ENCODE results near the gene RET.

DNA sequence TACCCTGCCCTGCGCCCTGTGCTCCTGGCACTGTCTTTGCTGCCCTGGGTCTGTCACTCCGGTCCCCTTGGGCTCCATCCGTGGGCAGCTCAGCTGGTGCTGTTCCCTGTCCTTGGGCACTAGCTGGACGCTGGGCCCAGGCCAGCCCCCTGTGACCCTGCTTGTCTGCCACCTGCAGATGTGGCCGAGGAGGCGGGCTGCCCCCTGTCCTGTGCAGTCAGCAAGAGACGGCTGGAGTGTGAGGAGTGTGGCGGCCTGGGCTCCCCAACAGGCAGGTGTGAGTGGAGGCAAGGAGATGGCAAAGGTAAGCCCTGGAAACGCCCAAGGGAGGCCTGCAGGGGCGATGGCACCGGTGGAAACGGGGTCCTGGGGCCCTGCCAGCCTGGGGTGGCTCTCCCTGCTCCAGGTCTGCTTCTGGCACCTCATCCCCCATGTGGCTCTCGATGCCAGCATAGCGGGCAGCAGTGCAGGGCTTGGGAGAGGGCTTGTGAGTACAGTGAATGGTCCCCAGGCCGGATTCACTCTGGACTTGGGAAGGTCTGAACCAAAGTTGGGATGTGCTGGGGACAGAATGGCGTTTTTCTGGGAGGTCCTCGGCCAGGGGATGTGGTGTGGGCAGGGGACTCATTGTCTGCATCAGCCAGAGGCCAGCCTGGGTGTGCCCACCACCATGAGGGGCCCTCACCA lies 35.2 kb downstream of the RET start:
- TF ChIP-seq CTCF (IDR thresholded peaks at IDR 0.05) (no peak), POLR2A (IDR thresholded peaks at IDR 0.05) (no peak)

All from tibial nerve (tissue), 3 donors.